ENCODE results near the gene SOST. TPM values are rescaled to one million over a fixed set of nuclear protein-coding genes. Genes with fewer than 3 reads are reported as not detected.
A peak's percentile ranks its signal among the peaks of the same experiment; 100 is the strongest.

The SOST gene
- total RNA-seq, 1 donor from 2014 or later: not detected

DNA sequence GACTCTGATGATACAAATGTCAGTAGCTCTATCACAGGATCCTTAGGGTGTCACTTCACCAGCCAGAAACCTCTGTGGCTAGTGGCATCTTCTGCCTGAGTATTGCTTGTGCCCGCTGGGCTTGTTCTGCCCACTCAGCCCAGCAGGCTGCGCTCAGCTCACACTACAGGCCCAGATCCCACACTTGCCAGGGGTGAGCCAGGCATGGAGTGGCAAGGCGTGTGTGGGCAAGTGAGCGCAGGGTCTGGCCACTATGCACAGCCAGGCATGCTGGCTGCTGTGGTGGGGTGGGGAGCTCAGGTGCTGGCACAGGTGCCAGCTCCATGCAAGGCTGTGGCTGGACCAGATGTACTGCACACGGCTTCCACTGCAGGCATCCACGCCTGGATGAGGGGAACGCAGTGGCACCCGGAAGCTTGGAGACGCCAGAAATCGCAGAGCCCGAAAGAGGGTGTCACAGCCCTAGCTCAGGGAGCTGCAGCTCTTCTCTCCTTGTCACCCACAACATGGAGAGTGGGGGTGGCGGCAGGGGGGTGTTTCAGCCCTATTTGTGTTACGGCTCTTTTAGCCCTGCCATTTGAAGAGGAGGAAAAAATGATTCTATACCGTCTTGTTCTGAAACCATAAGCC lies 31.8 kb upstream of the SOST start:
- Mint-ChIP-seq H3K4me3 (ENCODE audit: unreplicated experiment) (no peak overlapping the region), H3K36me3 (ENCODE audit: unreplicated experiment) (no peaks in the 10 kb centered on the region), H3K27ac (ENCODE audit: unreplicated experiment) (no peak overlapping the region), H3K4me1 (ENCODE audit: low read depth, unreplicated experiment) (peaks cover 10% of the 10 kb centered on the region), H3K9me3 (ENCODE audit: unreplicated experiment) (no peaks in the 10 kb centered on the region), H3K27me3 (ENCODE audit: unreplicated experiment) (peaks cover 2% of the 10 kb centered on the region)
- DNase-seq: no peak
- TF ChIP-seq, protein P1, sequence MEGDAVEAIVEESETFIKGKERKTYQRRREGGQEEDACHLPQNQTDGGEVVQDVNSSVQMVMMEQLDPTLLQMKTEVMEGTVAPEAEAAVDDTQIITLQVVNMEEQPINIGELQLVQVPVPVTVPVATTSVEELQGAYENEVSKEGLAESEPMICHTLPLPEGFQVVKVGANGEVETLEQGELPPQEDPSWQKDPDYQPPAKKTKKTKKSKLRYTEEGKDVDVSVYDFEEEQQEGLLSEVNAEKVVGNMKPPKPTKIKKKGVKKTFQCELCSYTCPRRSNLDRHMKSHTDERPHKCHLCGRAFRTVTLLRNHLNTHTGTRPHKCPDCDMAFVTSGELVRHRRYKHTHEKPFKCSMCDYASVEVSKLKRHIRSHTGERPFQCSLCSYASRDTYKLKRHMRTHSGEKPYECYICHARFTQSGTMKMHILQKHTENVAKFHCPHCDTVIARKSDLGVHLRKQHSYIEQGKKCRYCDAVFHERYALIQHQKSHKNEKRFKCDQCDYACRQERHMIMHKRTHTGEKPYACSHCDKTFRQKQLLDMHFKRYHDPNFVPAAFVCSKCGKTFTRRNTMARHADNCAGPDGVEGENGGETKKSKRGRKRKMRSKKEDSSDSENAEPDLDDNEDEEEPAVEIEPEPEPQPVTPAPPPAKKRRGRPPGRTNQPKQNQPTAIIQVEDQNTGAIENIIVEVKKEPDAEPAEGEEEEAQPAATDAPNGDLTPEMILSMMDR (IDR thresholded peaks at IDR 0.05; ENCODE audit: partially characterized antibody, unreplicated experiment): no peak

DNA sequence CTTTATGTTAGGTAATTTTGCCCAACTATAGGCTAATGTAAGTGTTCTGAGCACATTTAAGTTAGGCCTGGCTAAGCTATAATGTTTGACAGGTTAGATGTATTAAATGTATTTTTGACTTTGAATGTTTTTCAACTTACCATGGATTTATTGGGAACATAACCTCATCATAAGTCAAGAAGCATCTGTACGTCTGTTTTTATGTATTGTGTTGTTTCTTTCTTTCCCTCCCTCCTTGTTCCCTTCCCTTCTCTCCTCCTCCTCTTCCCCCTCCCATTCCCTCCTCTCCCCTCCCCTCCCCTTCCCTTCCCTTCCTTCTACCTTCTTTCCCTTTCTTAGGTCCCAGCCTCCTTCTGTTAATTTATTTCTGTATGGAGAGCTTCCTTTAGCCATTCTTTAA lies 30.9 kb upstream of the SOST start:
- no peak overlapping the region for H3K4me3 Mint-ChIP-seq (ENCODE audit: unreplicated experiment)
- H3K9me3 Mint-ChIP-seq (ENCODE audit: unreplicated experiment): no peaks in the 10 kb centered on the region
- DNase-seq: no peak
- H3K27ac Mint-ChIP-seq (ENCODE audit: unreplicated experiment): no peak overlapping the region
- H3K27me3 Mint-ChIP-seq (ENCODE audit: unreplicated experiment): peaks cover 2% of the 10 kb centered on the region
- H3K4me1 Mint-ChIP-seq (ENCODE audit: low read depth, unreplicated experiment): peaks cover 10% of the 10 kb centered on the region
- TF ChIP-seq, protein P1 (IDR thresholded peaks at IDR 0.05; ENCODE audit: partially characterized antibody, unreplicated experiment): no peak
- peaks cover 5% of the 10 kb centered on the region for H3K36me3 Mint-ChIP-seq (ENCODE audit: unreplicated experiment)

DNA sequence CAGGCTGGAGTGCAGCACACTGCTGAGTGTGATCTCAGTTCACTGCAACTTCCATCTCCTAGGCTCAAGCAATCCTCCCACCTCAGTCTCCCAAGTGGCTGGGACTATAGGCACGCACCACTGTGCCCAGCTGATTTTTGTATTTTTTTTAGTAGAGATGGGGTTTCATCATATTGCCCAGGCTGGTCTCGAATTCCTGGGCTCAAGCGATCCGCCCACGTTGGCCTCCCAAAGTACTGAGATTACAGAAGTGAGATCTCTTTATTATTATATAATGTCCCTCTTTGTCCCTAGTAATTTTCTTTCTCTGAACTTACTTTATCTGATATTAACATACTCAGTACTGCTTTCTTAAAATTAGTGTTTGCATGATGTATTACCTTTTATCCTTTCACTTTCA lies 29.9 kb upstream of the SOST start:
- DNase-seq: no peak
- H3K9me3 Mint-ChIP-seq (ENCODE audit: unreplicated experiment): no peaks in the 10 kb centered on the region
- H3K4me1 Mint-ChIP-seq (ENCODE audit: low read depth, unreplicated experiment): peaks cover 10% of the 10 kb centered on the region
- no peak overlapping the region for H3K27ac Mint-ChIP-seq (ENCODE audit: unreplicated experiment)
- peaks cover 5% of the 10 kb centered on the region for H3K36me3 Mint-ChIP-seq (ENCODE audit: unreplicated experiment)
- H3K4me3 Mint-ChIP-seq (ENCODE audit: unreplicated experiment): no peak overlapping the region
- peaks cover 2% of the 10 kb centered on the region for H3K27me3 Mint-ChIP-seq (ENCODE audit: unreplicated experiment)
- TF ChIP-seq, protein P1 (IDR thresholded peaks at IDR 0.05; ENCODE audit: partially characterized antibody, unreplicated experiment): no peak

DNA sequence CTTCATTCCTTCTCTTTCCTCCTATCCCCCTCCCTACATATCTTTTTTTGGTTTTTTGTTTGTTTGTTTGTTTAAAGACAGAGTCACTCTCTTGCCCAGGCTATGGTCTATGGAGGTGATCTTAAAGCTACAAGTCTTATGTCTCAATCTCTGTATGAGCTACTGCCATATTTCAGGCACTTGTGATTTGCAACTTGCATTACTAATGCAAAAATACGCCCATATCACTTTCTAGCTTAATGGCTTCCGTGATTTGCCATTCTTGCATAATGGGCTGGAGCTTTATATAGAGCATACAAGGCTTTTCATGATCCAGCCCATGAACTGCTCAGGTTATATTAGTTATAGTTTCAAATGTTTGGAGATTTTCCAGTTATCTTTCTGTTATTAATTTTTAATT lies 29.1 kb upstream of the SOST start:
- no peaks in the 10 kb centered on the region for H3K9me3 Mint-ChIP-seq (ENCODE audit: unreplicated experiment)
- TF ChIP-seq, protein P1 (IDR thresholded peaks at IDR 0.05; ENCODE audit: partially characterized antibody, unreplicated experiment): no peak
- H3K27me3 Mint-ChIP-seq (ENCODE audit: unreplicated experiment): peaks cover 2% of the 10 kb centered on the region
- no peak for DNase-seq
- H3K27ac Mint-ChIP-seq (ENCODE audit: unreplicated experiment): no peak overlapping the region
- no peak overlapping the region for H3K4me3 Mint-ChIP-seq (ENCODE audit: unreplicated experiment)
- peaks cover 5% of the 10 kb centered on the region for H3K36me3 Mint-ChIP-seq (ENCODE audit: unreplicated experiment)
- H3K4me1 Mint-ChIP-seq (ENCODE audit: low read depth, unreplicated experiment): peaks cover 15% of the 10 kb centered on the region

DNA sequence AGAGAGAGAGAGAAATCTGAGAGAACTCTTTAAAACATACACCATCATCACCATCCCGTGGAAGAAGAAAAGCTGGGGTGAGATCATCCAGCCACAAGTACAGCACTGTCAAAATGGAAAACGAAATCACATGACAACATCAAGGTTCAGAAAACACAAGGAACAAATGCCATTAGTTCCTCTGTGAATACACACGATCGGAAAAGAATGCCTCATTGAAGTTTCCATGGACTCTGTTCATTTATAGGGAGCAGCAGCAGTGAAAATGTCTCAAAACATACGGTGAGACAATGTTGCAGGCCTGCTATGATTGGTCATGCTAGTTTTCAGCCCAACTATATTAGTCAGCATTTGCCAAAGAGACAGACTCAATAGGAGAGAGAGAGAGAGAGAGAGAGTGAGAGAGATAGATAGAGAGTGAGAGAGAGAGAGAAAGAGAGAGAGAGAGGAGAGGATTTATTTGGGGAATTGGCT lies 26.1 kb upstream of the SOST start:
- TF ChIP-seq, protein P1 (IDR thresholded peaks at IDR 0.05; ENCODE audit: partially characterized antibody, unreplicated experiment): no peak
- DNase-seq: no peak
- Mint-ChIP-seq H3K4me1 (ENCODE audit: low read depth, unreplicated experiment) (peaks cover 14% of the 10 kb centered on the region), H3K27me3 (ENCODE audit: unreplicated experiment) (peaks cover 3% of the 10 kb centered on the region), H3K4me3 (ENCODE audit: unreplicated experiment) (peak overlapping the region; percentile 31), H3K27ac (ENCODE audit: unreplicated experiment) (no peak overlapping the region), H3K9me3 (ENCODE audit: unreplicated experiment) (no peaks in the 10 kb centered on the region), H3K36me3 (ENCODE audit: unreplicated experiment) (peaks cover 5% of the 10 kb centered on the region)

Data from glutamatergic neuron (in vitro differentiated cells).